ENCODE data around the gene SEMA4D. TPM values are rescaled to one million over a fixed set of nuclear protein-coding genes. Genes with fewer than 3 reads are reported as not detected.

The SEMA4D gene
- total and polyA plus RNA-seq, 2 of the 13 experiments (the other 11 are each of a cell fraction or from before 2014, with no cell fraction given), result 0.13 to 0.16 TPM

- BruUV-seq (replicated peaks), result no TSS peak
- Histone ChIP-seq H3K4me3 (replicated peaks in 1 of 3; ENCODE audit: insufficient read depth in 1 of 3, low read depth in 2 of 3, low read length in 3 of 3) (no peak overlapping the region), H3K4me1 (ENCODE audit: insufficient read depth, low read length) (peaks cover 39% of the 10 kb centered on the region), H2AFZ (ENCODE audit: low read length) (no peak overlapping the region), H3K9ac (ENCODE audit: insufficient read depth, low read depth, low read length) (no peak overlapping the region), H3K4me2 (ENCODE audit: low read depth, low read length) (no peak overlapping the region), H3K9me3 (ENCODE audit: low read length) (no peaks in the 10 kb centered on the region), H3K27ac (ENCODE audit: extremely low read length, insufficient read depth, low read length) (no peak overlapping the region), H3K79me2 (ENCODE audit: insufficient read depth, low read length) (no peaks in the 10 kb centered on the region), H3K27me3 (ENCODE audit: control insufficient read depth in 1 of 2, insufficient read depth in 2 of 2, low read length in 2 of 2) (no peaks in the 10 kb centered on the region), H3K36me3 (replicated peaks in 1 of 2; ENCODE audit: control insufficient read depth in 1 of 2, insufficient read depth in 2 of 2, low read length in 2 of 2) (no peaks in the 10 kb centered on the region), H4K20me1 (ENCODE audit: insufficient read depth, low read length) (no peaks in the 10 kb centered on the region)
- ChIA-PET POLR2A (no interaction called here), CTCF (ENCODE audit: low intra/inter-chr PET ratio, low total read pairs) (no interaction called here)
- intact Hi-C loops (cut with micrococcal nuclease; ENCODE audit: unreplicated experiment) (no loop called here), in situ Hi-C loops (cut with HindIII; ENCODE audit: extremely low pct_ligation_motif_present, low pct_unique_long_range_greater_than_20kb) (no loop called here)
- no peak for ATAC-seq
- WGBS (ENCODE audit: low lambda C conversion rate), result 60% methylated on average over 5 of the region's 5 CpGs
- no peak for FAIRE-seq
- no peak for DNase-seq (ENCODE audit: low spot score)
- TF ChIP-seq, protein P1, sequence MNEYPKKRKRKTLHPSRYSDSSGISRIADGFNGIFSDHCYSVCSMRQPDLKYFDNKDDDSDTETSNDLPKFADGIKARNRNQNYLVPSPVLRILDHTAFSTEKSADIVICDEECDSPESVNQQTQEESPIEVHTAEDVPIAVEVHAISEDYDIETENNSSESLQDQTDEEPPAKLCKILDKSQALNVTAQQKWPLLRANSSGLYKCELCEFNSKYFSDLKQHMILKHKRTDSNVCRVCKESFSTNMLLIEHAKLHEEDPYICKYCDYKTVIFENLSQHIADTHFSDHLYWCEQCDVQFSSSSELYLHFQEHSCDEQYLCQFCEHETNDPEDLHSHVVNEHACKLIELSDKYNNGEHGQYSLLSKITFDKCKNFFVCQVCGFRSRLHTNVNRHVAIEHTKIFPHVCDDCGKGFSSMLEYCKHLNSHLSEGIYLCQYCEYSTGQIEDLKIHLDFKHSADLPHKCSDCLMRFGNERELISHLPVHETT (CRISPR knock-in tag; conservative IDR thresholded peaks at IDR 0.05), result no peak
- TF ChIP-seq ZNF570 (CRISPR knock-in tag; IDR thresholded peaks at IDR 0.05; ENCODE audit: borderline replicate concordance), result no peak
- TF ChIP-seq AHDC1 (CRISPR knock-in tag; IDR thresholded peaks at IDR 0.05; ENCODE audit: borderline replicate concordance), result no peak
- no peak for TF ChIP-seq ZNF710 (CRISPR knock-in tag; IDR thresholded peaks at IDR 0.05; ENCODE audit: borderline replicate concordance)
- no peak for TF ChIP-seq JUNB (CRISPR knock-in tag; IDR thresholded peaks at IDR 0.05; ENCODE audit: borderline replicate concordance)
- no peak for TF ChIP-seq ZNF44 (CRISPR knock-in tag; IDR thresholded peaks at IDR 0.05)
- TF ChIP-seq ZNF549 (CRISPR knock-in tag; IDR thresholded peaks at IDR 0.05), result no peak
- TF ChIP-seq ZNF609 (CRISPR knock-in tag; IDR thresholded peaks at IDR 0.05; ENCODE audit: borderline replicate concordance), result no peak
- TF ChIP-seq KMT2A (CRISPR knock-in tag; IDR thresholded peaks at IDR 0.05), result no peak
- TF ChIP-seq RELA (CRISPR knock-in tag; IDR thresholded peaks at IDR 0.05), result no peak
- TF ChIP-seq ZNF615 (CRISPR knock-in tag; IDR thresholded peaks at IDR 0.05; ENCODE audit: borderline replicate concordance), result no peak
Measured at GRCh38 chr9:89528131-89528530, 30.2 kb upstream of the SEMA4D start.
